Measurements from ENCODE around the gene SMARCD2.

- TF ChIP-seq GATA3 (IDR thresholded peaks at IDR 0.05; ENCODE audit: low read depth, low read length) (no peak), GATA2 (IDR thresholded peaks at IDR 0.05; ENCODE audit: low read depth, low read length) (no peak)
Observed at GRCh38 chr17:63828936-63829335, 13.5 kb downstream of the SMARCD2 start.
